ENCODE measurements around the gene DIP2C. TPM values are rescaled to one million over a fixed set of nuclear protein-coding genes. Genes with fewer than 3 reads are reported as not detected.

Gene DIP2C
- total and polyA plus RNA-seq, 2 donors (not counting 1 experiment from before 2014, with no cell fraction given), result 1.3 to 1.9 TPM

DNA sequence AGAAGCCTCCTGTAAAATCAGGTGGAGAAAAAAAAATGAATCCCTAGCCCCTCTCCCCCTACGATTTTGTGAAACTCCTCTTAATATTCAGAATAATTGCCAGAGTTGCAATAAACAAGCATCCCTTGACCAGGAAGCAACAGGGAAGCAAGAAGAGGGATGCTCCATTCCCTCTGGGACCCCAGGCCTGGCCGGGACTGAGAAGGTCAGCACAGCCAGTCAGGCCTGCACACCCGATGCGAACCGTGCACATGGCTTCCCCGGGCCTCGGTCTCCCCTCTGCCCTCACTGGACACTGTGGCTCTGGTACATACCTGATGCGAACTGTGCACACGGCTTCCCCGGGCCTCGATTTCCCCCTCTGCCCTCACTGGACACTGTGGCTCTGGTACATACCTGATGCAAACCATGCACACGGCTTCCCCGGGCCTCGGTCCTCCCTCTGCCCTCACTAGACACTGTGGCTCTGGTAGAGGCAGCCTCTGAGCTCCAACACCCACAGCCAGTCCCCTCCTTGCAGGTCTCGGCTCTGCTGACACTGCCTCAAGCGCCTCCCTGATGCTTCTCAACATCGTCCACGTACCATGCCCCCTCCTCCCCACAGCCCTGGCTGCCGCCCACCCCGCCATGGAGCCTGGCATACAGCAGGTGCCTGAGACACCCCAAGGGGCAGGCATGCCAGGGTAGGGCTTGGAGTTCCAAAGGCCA lies 138.6 kb downstream of the DIP2C start:
- ChIA-PET POLR2A (no interaction called here), CTCF (no interaction called here)
- intact Hi-C loops (cut with micrococcal nuclease), result no loop called here
- H4K20me1 ChIP-seq (ENCODE audit: control insufficient read depth, insufficient read depth, low read length, poor library complexity, severe bottlenecking), result no peaks in the 10 kb centered on the region
- ATAC-seq (ENCODE audit: low read depth) (no peak), DNase-seq (no peak)
- 90% methylated on average over 20 of the region's 20 CpGs for WGBS (ENCODE audit: insufficient coverage)
- Mint-ChIP-seq H3K4me1 (no peaks in the 10 kb centered on the region), H3K27ac (no peak overlapping the region), H3K4me3 (no peak overlapping the region), H3K9me3 (ENCODE audit: insufficient read depth) (no peaks in the 10 kb centered on the region), H3K27me3 (peaks cover 33% of the 10 kb centered on the region)
- H3K9me3 ChIP-seq (ENCODE audit: control extremely low read depth in 1 of 3, control insufficient read depth in 2 of 3, insufficient read depth in 1 of 3, low read length in 2 of 3), result no peaks in the 10 kb centered on the region
- H2AFZ ChIP-seq (ENCODE audit: insufficient read depth, low read depth, low read length, poor library complexity, severe bottlenecking), result no peak overlapping the region
- no peak overlapping the region for H3K27ac ChIP-seq (ENCODE audit: low read length in 2 of 2)
- H3K79me2 ChIP-seq (ENCODE audit: control insufficient read depth, insufficient read depth, low read length), result no peaks in the 10 kb centered on the region
- no peak overlapping the region for H3K4me2 ChIP-seq (replicated peaks; ENCODE audit: low read depth, low read length, poor library complexity, severe bottlenecking)
- H3K27me3 ChIP-seq (replicated peaks in 1 of 4; ENCODE audit: control extremely low read depth in 1 of 4, control insufficient read depth in 3 of 4, insufficient read depth in 4 of 4, low read length in 3 of 4), result peaks cover 0 to 4% (median 0%) of the 10 kb centered on the region in 4 experiments
- no peaks in the 10 kb centered on the region for H3K36me3 ChIP-seq (replicated peaks in 1 of 2; ENCODE audit: control extremely low read depth in 1 of 2, control insufficient read depth in 1 of 2, extremely low read depth in 1 of 2, insufficient read depth in 2 of 2, low read length in 1 of 2)
- H3K4me1 ChIP-seq (ENCODE audit: control insufficient read depth in 2 of 2, insufficient read depth in 2 of 2, low read length in 2 of 2), result no peaks in the 10 kb centered on the region
- no peak overlapping the region for H3K9ac ChIP-seq (ENCODE audit: low read length)
- TF ChIP-seq, protein P1, sequence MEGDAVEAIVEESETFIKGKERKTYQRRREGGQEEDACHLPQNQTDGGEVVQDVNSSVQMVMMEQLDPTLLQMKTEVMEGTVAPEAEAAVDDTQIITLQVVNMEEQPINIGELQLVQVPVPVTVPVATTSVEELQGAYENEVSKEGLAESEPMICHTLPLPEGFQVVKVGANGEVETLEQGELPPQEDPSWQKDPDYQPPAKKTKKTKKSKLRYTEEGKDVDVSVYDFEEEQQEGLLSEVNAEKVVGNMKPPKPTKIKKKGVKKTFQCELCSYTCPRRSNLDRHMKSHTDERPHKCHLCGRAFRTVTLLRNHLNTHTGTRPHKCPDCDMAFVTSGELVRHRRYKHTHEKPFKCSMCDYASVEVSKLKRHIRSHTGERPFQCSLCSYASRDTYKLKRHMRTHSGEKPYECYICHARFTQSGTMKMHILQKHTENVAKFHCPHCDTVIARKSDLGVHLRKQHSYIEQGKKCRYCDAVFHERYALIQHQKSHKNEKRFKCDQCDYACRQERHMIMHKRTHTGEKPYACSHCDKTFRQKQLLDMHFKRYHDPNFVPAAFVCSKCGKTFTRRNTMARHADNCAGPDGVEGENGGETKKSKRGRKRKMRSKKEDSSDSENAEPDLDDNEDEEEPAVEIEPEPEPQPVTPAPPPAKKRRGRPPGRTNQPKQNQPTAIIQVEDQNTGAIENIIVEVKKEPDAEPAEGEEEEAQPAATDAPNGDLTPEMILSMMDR (IDR thresholded peaks at IDR 0.05), result no peak
- no peak for TF ChIP-seq EZH2 (IDR thresholded peaks at IDR 0.05; ENCODE audit: borderline replicate concordance, insufficient read depth, low read depth, low read length, poor library complexity, severe bottlenecking)
- H3K4me3 ChIP-seq (ENCODE audit: control extremely low read depth in 1 of 5, extremely low read depth in 1 of 5, insufficient read depth in 1 of 5, low read depth in 2 of 5, low read length in 4 of 5), result no peak overlapping the region

DNA sequence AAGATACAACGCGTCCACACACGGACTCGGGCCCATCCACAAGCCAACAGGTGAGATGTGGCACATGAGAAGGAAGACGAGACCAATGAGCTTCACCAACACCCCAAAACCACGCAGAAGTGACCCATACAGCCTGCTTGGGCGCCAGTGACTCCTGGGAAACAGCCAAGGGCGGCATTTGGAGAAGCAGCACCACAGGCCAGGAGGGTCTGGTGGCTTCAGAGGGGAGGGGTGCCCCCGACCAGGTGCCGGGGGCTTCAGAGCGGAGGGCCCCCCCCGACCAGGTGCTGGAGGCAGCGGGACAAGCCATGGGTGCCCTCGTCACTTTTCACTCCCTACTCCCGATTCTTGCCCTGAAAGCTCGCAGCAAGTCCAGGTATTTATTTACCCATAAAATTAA lies 140.1 kb downstream of the DIP2C start:
- intact Hi-C loops (cut with micrococcal nuclease), result no loop called here
- no peaks in the 10 kb centered on the region for H3K9me3 Mint-ChIP-seq (ENCODE audit: insufficient read depth)
- WGBS (ENCODE audit: insufficient coverage), result 97% methylated on average over 5 of the region's 16 CpGs
- ATAC-seq (ENCODE audit: low read depth), result no peak
- peaks cover 0 to 7% (median 0%) of the 10 kb centered on the region in 4 experiments for H3K27me3 ChIP-seq (replicated peaks in 1 of 4; ENCODE audit: control extremely low read depth in 1 of 4, control insufficient read depth in 3 of 4, insufficient read depth in 4 of 4, low read length in 3 of 4)
- H4K20me1 ChIP-seq (ENCODE audit: control insufficient read depth, insufficient read depth, low read length, poor library complexity, severe bottlenecking), result no peaks in the 10 kb centered on the region
- no peak overlapping the region for H3K4me3 Mint-ChIP-seq
- no peak for DNase-seq
- no peak overlapping the region for H3K4me2 ChIP-seq (replicated peaks; ENCODE audit: low read depth, low read length, poor library complexity, severe bottlenecking)
- H3K27me3 Mint-ChIP-seq, result peaks cover 30% of the 10 kb centered on the region
- no peaks in the 10 kb centered on the region for H3K79me2 ChIP-seq (ENCODE audit: control insufficient read depth, insufficient read depth, low read length)
- no peaks in the 10 kb centered on the region for H3K9me3 ChIP-seq (ENCODE audit: control extremely low read depth in 1 of 3, control insufficient read depth in 2 of 3, insufficient read depth in 1 of 3, low read length in 2 of 3)
- TF ChIP-seq, protein P1 (IDR thresholded peaks at IDR 0.05), result no peak
- no peak for TF ChIP-seq EZH2 (IDR thresholded peaks at IDR 0.05; ENCODE audit: borderline replicate concordance, insufficient read depth, low read depth, low read length, poor library complexity, severe bottlenecking)
- no peak overlapping the region for H3K9ac ChIP-seq (ENCODE audit: low read length)
- H3K27ac ChIP-seq (ENCODE audit: low read length in 2 of 2), result no peak overlapping the region
- no peaks in the 10 kb centered on the region for H3K4me1 ChIP-seq (ENCODE audit: control insufficient read depth in 2 of 2, insufficient read depth in 2 of 2, low read length in 2 of 2)
- ChIA-PET CTCF (no interaction called here), POLR2A (no interaction called here)
- no peaks in the 10 kb centered on the region for H3K4me1 Mint-ChIP-seq
- no peak overlapping the region for H3K4me3 ChIP-seq (ENCODE audit: control extremely low read depth in 1 of 5, extremely low read depth in 1 of 5, insufficient read depth in 1 of 5, low read depth in 2 of 5, low read length in 4 of 5)
- H3K27ac Mint-ChIP-seq, result no peak overlapping the region
- no peaks in the 10 kb centered on the region for H3K36me3 ChIP-seq (replicated peaks in 1 of 2; ENCODE audit: control extremely low read depth in 1 of 2, control insufficient read depth in 1 of 2, extremely low read depth in 1 of 2, insufficient read depth in 2 of 2, low read length in 1 of 2)
- no peak overlapping the region for H2AFZ ChIP-seq (ENCODE audit: insufficient read depth, low read depth, low read length, poor library complexity, severe bottlenecking)
